Loucy (cell line): ENCODE results near the gene GAPVD1.
"Not testable (repeated sequence)": the region's sequence is repeated elsewhere in the genome, so short reads cannot be mapped to it uniquely, and the experiment has no call there.

Source experiments
- H2AFZ ChIP-seq: fragments of 200-600 bp; sonication (generic); 2 replicates; pipeline ENCODE4 v1.6.0; 2016; ENCODE audit warnings: antibody characterized with exemption, mild to moderate bottlenecking, low read length, moderate library complexity
- H3F3A ChIP-seq: fragments of 200-600 bp; 2 replicates; pipeline ENCODE4 v1.6.0; 2016; ENCODE audit warnings: antibody characterized with exemption, low read depth, mild to moderate bottlenecking
- H3K27me3 ChIP-seq: fragments of 200-600 bp; sonication (generic); 2 replicates; pipeline ENCODE4 v1.6.1; 2014; ENCODE audit warnings: low read length, mild to moderate bottlenecking; ENCODE audit not compliant: insufficient read depth, poor library complexity, severe bottlenecking
- H3K36me3 ChIP-seq: fragments of 200-600 bp; sonication (generic); 2 replicates; pipeline ENCODE4 v1.6.1; 2016; ENCODE audit warnings: low read length; ENCODE audit not compliant: insufficient read depth
- H3K4me1 ChIP-seq: fragments of 200-600 bp; sonication (generic); 2 replicates; pipeline ENCODE4 v1.5.1; 2014; ENCODE audit warnings: low read length, mild to moderate bottlenecking; ENCODE audit not compliant: insufficient read depth, poor library complexity, severe bottlenecking
- H3K4me2 ChIP-seq: fragments of 200-600 bp; sonication (generic); 2 replicates; pipeline ENCODE4 v1.6.0; 2014; ENCODE audit warnings: antibody characterized with exemption, low read length, low read depth, mild to moderate bottlenecking; ENCODE audit not compliant: poor library complexity, severe bottlenecking
- H3K4me3 ChIP-seq: fragments of 200-600 bp; sonication (generic); 2 replicates; pipeline ENCODE4 v1.5.1; 2014; ENCODE audit warnings: low read length, mild to moderate bottlenecking, mixed read lengths; ENCODE audit not compliant: poor library complexity, severe bottlenecking
- H3K79me2 ChIP-seq: fragments of 200-600 bp; sonication (generic); 2 replicates; pipeline ENCODE4 v1.6.1; 2014; ENCODE audit warnings: low read length; ENCODE audit not compliant: insufficient read depth
- H3K9ac ChIP-seq: fragments of 200-600 bp; sonication (generic); 2 replicates; pipeline ENCODE4 v1.6.0; 2014; ENCODE audit warnings: mild to moderate bottlenecking, low read depth, low read length, moderate library complexity; ENCODE audit not compliant: poor library complexity, severe bottlenecking
- H3K9me2 ChIP-seq: fragments of 200-600 bp; sonication (generic); replicated peaks from 2 replicates; pipeline ENCODE4 v1.6.1; 2016; ENCODE audit warnings: low read depth, low read length, mixed read lengths
- H3K9me3 ChIP-seq: fragments of 200-600 bp; sonication (generic); 2 replicates; pipeline ENCODE4 v1.6.1; 2014; ENCODE audit warnings: mild to moderate bottlenecking, antibody characterized with exemption, low read length, low read depth; ENCODE audit not compliant: insufficient read depth
- H4K20me1 ChIP-seq: fragments of 200-600 bp; sonication (generic); 2 replicates; pipeline ENCODE4 v1.6.0; 2014; ENCODE audit warnings: antibody characterized with exemption, low read length, mild to moderate bottlenecking; ENCODE audit not compliant: insufficient read depth, poor library complexity, severe bottlenecking
- EZH2phosphoT487 ChIP-seq: fragments of 200-600 bp; IDR thresholded peaks from 2 replicates; pipeline ENCODE4 v1.6.1; 2018; ENCODE audit warnings: antibody characterized with exemption, mild to moderate bottlenecking, moderate library complexity, borderline replicate concordance
- TF ChIP-seq, protein P1 (sequence below): fragments of 200-600 bp; sonication (generic); conservative IDR thresholded peaks from 2 replicates; pipeline ENCODE4 v1.5.1; 2014; ENCODE audit warnings: mild to moderate bottlenecking, antibody characterized with exemption, low read length

Gene GAPVD1

DNA sequence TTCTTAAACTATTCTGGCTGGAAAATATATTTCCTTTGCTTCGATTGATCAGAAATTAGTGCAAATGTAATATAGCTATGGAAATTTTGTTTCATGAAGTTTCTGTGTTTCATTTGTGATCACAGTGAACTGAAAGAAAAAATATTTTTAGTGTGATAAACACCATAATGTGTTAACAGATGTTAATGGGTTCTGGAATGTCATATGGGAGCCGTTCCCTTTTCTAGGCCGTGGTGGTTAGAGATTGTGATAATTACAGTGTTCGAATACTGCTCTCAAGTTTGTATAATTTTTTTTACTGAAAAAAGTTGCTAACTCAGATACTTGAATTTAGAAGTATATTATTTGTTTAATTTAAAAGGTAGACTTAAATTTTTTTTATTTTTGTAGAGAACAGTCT lies 19.3 kb downstream of the GAPVD1 start:
- Histone ChIP-seq H3K79me2 (peaks cover 91% of the 10 kb centered on the region), H3K9ac (no peak overlapping the region), H3K4me2 (no peak overlapping the region), H3K27me3 (no peaks in the 10 kb centered on the region), H3F3A (no peaks in the 10 kb centered on the region), H3K4me1 (no peaks in the 10 kb centered on the region), H3K4me3 (no peak overlapping the region), H4K20me1 (peaks cover 24% of the 10 kb centered on the region), H3K9me2 (no peaks in the 10 kb centered on the region), H3K9me3 (no peaks in the 10 kb centered on the region), H3K36me3 (no peaks in the 10 kb centered on the region), H2AFZ (no peak overlapping the region)
- TF ChIP-seq, protein P1, sequence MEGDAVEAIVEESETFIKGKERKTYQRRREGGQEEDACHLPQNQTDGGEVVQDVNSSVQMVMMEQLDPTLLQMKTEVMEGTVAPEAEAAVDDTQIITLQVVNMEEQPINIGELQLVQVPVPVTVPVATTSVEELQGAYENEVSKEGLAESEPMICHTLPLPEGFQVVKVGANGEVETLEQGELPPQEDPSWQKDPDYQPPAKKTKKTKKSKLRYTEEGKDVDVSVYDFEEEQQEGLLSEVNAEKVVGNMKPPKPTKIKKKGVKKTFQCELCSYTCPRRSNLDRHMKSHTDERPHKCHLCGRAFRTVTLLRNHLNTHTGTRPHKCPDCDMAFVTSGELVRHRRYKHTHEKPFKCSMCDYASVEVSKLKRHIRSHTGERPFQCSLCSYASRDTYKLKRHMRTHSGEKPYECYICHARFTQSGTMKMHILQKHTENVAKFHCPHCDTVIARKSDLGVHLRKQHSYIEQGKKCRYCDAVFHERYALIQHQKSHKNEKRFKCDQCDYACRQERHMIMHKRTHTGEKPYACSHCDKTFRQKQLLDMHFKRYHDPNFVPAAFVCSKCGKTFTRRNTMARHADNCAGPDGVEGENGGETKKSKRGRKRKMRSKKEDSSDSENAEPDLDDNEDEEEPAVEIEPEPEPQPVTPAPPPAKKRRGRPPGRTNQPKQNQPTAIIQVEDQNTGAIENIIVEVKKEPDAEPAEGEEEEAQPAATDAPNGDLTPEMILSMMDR = no peak
- TF ChIP-seq EZH2phosphoT487 = no peak

DNA sequence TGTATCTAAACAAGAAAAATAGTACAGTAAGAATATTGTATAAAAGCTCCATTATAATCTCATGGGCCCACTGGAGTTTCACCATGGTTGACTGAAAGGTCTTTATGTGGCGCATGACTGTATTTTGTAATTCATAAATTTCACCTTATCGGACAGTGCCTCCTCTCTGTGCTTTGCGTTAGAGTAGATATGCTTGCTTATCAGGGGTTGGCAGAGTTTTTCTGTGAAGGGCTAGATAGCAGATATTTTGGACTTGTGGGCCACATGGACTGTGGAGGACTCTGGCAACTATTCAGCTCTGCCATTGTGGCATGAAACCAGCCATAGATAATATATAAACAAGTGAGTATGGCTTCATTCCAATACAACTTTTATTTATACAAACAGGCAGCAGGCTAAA lies 23.2 kb downstream of the GAPVD1 start:
- Histone ChIP-seq H3K9me2 (no peaks in the 10 kb centered on the region), H3K9ac (no peak overlapping the region), H3K9me3 (no peaks in the 10 kb centered on the region), H3K4me3 (no peak overlapping the region), H3K4me2 (no peak overlapping the region), H3K27me3 (no peaks in the 10 kb centered on the region), H4K20me1 (peaks cover 26% of the 10 kb centered on the region), H3F3A (no peaks in the 10 kb centered on the region), H3K4me1 (no peaks in the 10 kb centered on the region), H3K36me3 (peaks cover 8% of the 10 kb centered on the region; the same call in 1 of the 2 replicates), H3K79me2 (peaks cover 91% of the 10 kb centered on the region), H2AFZ (no peak overlapping the region)
- no peak for TF ChIP-seq EZH2phosphoT487
- TF ChIP-seq, protein P1 = no peak

DNA sequence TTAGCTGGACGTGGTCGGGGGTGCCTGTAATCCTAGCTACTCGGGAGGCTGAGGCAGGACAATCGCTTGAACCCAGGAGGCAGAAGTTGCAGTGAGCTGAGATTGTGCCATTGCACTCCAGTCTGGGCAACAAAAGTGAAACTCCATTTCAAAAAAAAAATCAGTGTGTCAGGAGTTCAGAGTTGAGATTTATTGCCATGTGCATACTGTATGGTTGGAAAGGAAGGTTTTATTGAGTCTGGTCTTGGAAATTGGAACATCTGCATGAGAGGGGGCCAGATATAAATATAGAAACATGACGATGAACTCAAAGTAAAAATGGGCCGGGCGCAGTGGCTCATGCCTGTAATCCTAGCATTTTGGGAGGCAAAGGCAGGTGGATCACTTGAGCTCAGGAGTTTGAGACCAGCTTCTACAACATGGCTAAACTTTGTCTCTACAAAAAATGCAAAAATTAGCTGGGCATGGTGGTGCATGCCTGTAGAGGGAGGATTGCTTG lies 25.4 kb downstream of the GAPVD1 start:
- H3K9me3 ChIP-seq, H2AFZ ChIP-seq, H3K4me2 ChIP-seq, H3K4me3 ChIP-seq, H3K9ac ChIP-seq, H3K4me1 ChIP-seq, H3K27me3 ChIP-seq, H3K36me3 ChIP-seq, H3K9me2 ChIP-seq, H3F3A ChIP-seq: not testable (repeated sequence)
- Histone ChIP-seq H4K20me1 (peaks cover 24% of the 10 kb centered on the region), H3K79me2 (peaks cover 94% of the 10 kb centered on the region)

DNA sequence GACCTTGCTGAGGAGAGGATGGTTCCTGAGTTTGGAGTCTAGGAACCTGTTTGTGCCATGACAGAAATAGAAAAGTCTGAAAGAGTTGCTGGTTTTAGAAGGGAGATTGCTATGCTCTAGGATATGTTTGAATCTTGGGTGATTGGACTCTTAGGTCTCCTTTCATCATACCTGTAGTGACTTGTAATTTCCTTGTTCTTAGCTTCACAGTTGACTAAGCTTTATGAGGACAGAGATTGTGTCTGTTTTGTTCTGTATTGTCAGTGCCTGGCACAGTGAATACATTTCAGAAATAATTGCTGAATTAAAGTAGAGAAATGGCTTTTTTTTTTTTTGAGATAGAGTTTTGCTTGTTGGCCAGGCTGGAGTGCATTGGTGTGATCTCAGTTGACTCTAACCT lies 31.5 kb downstream of the GAPVD1 start:
- Histone ChIP-seq H3K4me2 (no peak overlapping the region), H4K20me1 (peaks cover 40% of the 10 kb centered on the region), H3F3A (no peaks in the 10 kb centered on the region), H3K9me2 (no peaks in the 10 kb centered on the region), H3K4me1 (no peaks in the 10 kb centered on the region), H3K9me3 (no peaks in the 10 kb centered on the region), H3K9ac (no peak overlapping the region), H3K79me2 (peaks cover 91% of the 10 kb centered on the region), H3K36me3 (peaks cover 11% of the 10 kb centered on the region; the same call in 1 of the 2 replicates), H3K4me3 (no peak overlapping the region), H2AFZ (no peak overlapping the region), H3K27me3 (no peaks in the 10 kb centered on the region)
- TF ChIP-seq, protein P1 = no peak
- TF ChIP-seq EZH2phosphoT487 = no peak
